OCI-LY1 (cell line): ENCODE measurements around the gene SSNA1.

Source experiments
- H2AFZ ChIP-seq: fragments of 200-600 bp; sonication (generic), shearing (Covaris generic); 2 replicates; pipeline ENCODE4 v1.6.0; 2014; ENCODE audit warnings: antibody characterized with exemption, mild to moderate bottlenecking, low read length
- H3F3A ChIP-seq: fragments of 200-600 bp; sonication (generic), shearing (Covaris generic); 2 replicates; pipeline ENCODE4 v1.6.0; 2014; ENCODE audit warnings: mild to moderate bottlenecking, antibody characterized with exemption, low read length, moderate library complexity; ENCODE audit not compliant: insufficient read depth
- H3K27ac ChIP-seq: fragments of 200-600 bp; sonication (generic); 2 replicates; pipeline ENCODE4 v1.5.1; 2014; ENCODE audit warnings: low read length, mixed run types, mild to moderate bottlenecking, low read depth; ENCODE audit not compliant: poor library complexity, severe bottlenecking
- H3K27me3 ChIP-seq: fragments of 200-600 bp; sonication (generic); 2 replicates; pipeline ENCODE4 v1.6.0; 2014; ENCODE audit warnings: antibody characterized with exemption, mild to moderate bottlenecking, low read length, moderate library complexity; ENCODE audit not compliant: insufficient read depth
- H3K36me3 ChIP-seq: fragments of 200-600 bp; sonication (generic); 2 replicates; pipeline ENCODE4 v1.6.1; 2014; ENCODE audit warnings: mild to moderate bottlenecking, antibody characterized with exemption, low read length, moderate library complexity, mixed read lengths; ENCODE audit not compliant: insufficient read depth
- H3K4me1 ChIP-seq: fragments of 200-600 bp; sonication (generic); 2 replicates; pipeline ENCODE4 v1.5.1; 2014; ENCODE audit warnings: mild to moderate bottlenecking, low read length, moderate library complexity; ENCODE audit not compliant: insufficient read depth, severe bottlenecking
- H3K4me2 ChIP-seq: fragments of 200-600 bp; sonication (generic), shearing (Covaris generic); 2 replicates; pipeline ENCODE4 v1.6.1; 2014; ENCODE audit warnings: low read length
- H3K4me3 ChIP-seq: fragments of 200-600 bp; sonication (generic); 2 replicates; pipeline ENCODE4 v1.5.1; 2014; ENCODE audit warnings: low read length, low read depth, mild to moderate bottlenecking, mixed read lengths; ENCODE audit not compliant: poor library complexity, severe bottlenecking
- H3K79me2 ChIP-seq: fragments of 200-600 bp; shearing (Covaris generic); 2 replicates; pipeline ENCODE4 v1.6.1; 2016; ENCODE audit warnings: mixed run types, low read length, mixed read lengths; ENCODE audit not compliant: insufficient read depth
- H3K9ac ChIP-seq: fragments of 200-600 bp; sonication (generic), shearing (Covaris generic); 2 replicates; pipeline ENCODE4 v1.6.1; 2014; ENCODE audit warnings: mild to moderate bottlenecking, low read length, mixed read lengths
- H3K9me2 ChIP-seq: fragments of 200-600 bp; sonication (generic), shearing (Covaris generic); 2 replicates; pipeline ENCODE4 v1.6.1; 2014; ENCODE audit warnings: low read depth, mild to moderate bottlenecking, low read length, mixed read lengths
- H3K9me3 ChIP-seq: fragments of 200-600 bp; shearing (Covaris generic); 2 replicates; pipeline ENCODE4 v1.6.1; 2014; ENCODE audit warnings: low read length, mixed read lengths
- H4K20me1 ChIP-seq: fragments of 200-600 bp; sonication (generic), shearing (Covaris generic); 2 replicates; pipeline ENCODE4 v1.6.0; 2016; ENCODE audit warnings: mild to moderate bottlenecking, low read length; ENCODE audit not compliant: insufficient read depth
- EZH2 ChIP-seq: fragments of 200-600 bp; sonication (generic), shearing (Covaris generic); IDR thresholded peaks from 2 replicates; pipeline ENCODE4 v1.8.0; 2017; ENCODE audit warnings: borderline replicate concordance, mixed run types, mild to moderate bottlenecking, antibody characterized with exemption, low read length, moderate library complexity, mixed read lengths
- TF ChIP-seq, protein P1 (sequence below): fragments of 200-600 bp; sonication (generic), shearing (Covaris generic); IDR thresholded peaks from 2 replicates; pipeline ENCODE4 v1.5.1; 2017; ENCODE audit warnings: mild to moderate bottlenecking, antibody characterized with exemption, low read length, moderate library complexity, mixed read lengths

The SSNA1 gene

GRCh38 chr9:137157618-137158415 lies 30.7 kb upstream of the SSNA1 start:
- Histone ChIP-seq H4K20me1 (no peaks in the 10 kb centered on the region), H3K4me1 (peaks cover 7% of the 10 kb centered on the region), H3K27ac (no peak overlapping the region), H3K36me3 (no peaks in the 10 kb centered on the region), H3K4me2 (no peak overlapping the region), H3K9me2 (no peaks in the 10 kb centered on the region), H3K9ac (no peak overlapping the region), H2AFZ (no peak overlapping the region), H3K79me2 (no peaks in the 10 kb centered on the region), H3K9me3 (no peaks in the 10 kb centered on the region), H3K27me3 (peaks cover 23% of the 10 kb centered on the region), H3K4me3 (no peak overlapping the region), H3F3A (no peaks in the 10 kb centered on the region)
- TF ChIP-seq, protein P1, sequence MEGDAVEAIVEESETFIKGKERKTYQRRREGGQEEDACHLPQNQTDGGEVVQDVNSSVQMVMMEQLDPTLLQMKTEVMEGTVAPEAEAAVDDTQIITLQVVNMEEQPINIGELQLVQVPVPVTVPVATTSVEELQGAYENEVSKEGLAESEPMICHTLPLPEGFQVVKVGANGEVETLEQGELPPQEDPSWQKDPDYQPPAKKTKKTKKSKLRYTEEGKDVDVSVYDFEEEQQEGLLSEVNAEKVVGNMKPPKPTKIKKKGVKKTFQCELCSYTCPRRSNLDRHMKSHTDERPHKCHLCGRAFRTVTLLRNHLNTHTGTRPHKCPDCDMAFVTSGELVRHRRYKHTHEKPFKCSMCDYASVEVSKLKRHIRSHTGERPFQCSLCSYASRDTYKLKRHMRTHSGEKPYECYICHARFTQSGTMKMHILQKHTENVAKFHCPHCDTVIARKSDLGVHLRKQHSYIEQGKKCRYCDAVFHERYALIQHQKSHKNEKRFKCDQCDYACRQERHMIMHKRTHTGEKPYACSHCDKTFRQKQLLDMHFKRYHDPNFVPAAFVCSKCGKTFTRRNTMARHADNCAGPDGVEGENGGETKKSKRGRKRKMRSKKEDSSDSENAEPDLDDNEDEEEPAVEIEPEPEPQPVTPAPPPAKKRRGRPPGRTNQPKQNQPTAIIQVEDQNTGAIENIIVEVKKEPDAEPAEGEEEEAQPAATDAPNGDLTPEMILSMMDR, result no peak
- TF ChIP-seq EZH2, result no peak

DNA sequence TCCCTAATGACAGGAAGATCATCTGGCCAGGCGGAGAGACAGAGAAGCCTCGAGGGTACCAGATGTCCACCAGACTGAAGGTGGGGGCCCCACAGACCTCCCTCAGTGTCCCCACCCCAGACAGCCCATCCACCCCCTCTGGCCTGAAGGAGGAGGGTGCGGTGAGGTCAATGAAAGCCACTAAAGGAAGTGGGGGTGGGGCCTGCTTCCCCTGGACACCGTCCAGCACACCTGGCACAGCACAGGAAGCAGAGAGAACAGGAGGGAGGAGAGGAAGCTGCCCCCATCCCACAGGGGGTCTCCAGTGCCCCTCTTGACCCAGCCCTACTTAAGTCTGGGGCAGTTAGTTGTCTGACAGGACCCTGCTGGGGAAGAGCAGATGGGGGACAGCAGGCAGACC lies 29.9 kb upstream of the SSNA1 start:
- Histone ChIP-seq H3K4me2 (no peak overlapping the region), H3K27ac (no peak overlapping the region), H3F3A (no peaks in the 10 kb centered on the region), H2AFZ (no peak overlapping the region), H4K20me1 (no peaks in the 10 kb centered on the region), H3K27me3 (peaks cover 23% of the 10 kb centered on the region), H3K4me3 (no peak overlapping the region), H3K9me3 (no peaks in the 10 kb centered on the region), H3K36me3 (no peaks in the 10 kb centered on the region), H3K4me1 (peaks cover 7% of the 10 kb centered on the region), H3K79me2 (no peaks in the 10 kb centered on the region), H3K9me2 (no peaks in the 10 kb centered on the region), H3K9ac (no peak overlapping the region)
- no peak for TF ChIP-seq EZH2
- TF ChIP-seq, protein P1, result no peak

DNA sequence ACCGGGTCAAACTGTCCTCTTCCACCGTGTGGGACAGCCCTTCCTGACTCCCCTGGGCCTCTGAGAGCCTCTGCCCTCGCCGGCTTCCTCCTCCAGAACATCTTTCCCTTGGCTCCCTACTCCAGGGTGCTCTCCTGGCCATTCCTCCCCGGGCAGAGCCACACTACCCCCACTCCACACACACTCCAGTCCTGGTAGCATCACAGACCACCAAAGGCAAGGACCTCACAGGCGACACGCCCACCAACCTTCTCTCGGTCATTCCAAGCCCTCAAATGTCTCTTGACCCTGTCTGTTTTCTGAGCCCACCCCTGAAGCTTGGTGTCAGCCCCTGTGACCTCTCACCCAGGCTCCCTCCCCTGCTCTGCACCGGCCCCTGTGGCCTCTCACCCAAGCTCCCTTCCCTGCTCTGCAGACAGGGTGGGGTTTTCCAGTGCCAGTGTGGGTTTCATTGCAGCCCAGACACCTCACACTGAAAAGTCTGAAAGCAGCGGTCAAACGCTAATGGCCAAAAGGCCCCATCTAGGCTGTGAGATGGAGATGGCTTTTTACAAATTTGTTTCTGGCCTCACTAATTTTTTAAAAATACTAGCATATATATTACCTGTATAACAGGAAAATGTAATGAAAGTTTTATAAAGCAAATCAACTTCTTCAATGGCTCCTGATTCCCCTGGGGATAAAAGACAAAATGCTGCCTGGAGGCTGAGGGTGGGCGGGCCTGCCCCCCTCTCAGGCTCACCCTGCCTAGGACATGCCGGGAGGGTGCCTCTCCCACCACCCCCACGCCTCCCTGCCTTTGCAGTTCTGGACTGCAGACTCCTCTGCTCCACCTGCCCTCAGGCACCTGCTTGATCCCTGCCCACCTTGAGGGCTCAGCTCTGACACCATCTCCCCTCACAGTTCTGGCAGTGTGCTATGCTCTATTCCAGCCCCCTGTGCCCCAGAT lies 29.1 kb upstream of the SSNA1 start:
- Histone ChIP-seq H3K4me1 (peaks cover 7% of the 10 kb centered on the region), H3K9me3 (no peaks in the 10 kb centered on the region), H3K4me2 (no peak overlapping the region), H3F3A (no peaks in the 10 kb centered on the region), H4K20me1 (no peaks in the 10 kb centered on the region), H3K9ac (no peak overlapping the region), H3K79me2 (no peaks in the 10 kb centered on the region), H3K27me3 (peaks cover 23% of the 10 kb centered on the region), H3K36me3 (no peaks in the 10 kb centered on the region), H3K4me3 (no peak overlapping the region), H3K27ac (no peak overlapping the region), H3K9me2 (no peaks in the 10 kb centered on the region), H2AFZ (no peak overlapping the region)
- no peak for TF ChIP-seq EZH2
- TF ChIP-seq, protein P1, result no peak
